ENCODE data around the gene GNAI3. TPM values are rescaled to one million over a fixed set of nuclear protein-coding genes. Genes with fewer than 3 reads are reported as not detected.

GNAI3 gene
- total and polyA plus RNA-seq, 2 of the 13 experiments (the other 11 are each of a cell fraction or from before 2014, with no cell fraction given): 4.3 to 9.0 TPM

- no peak for TF ChIP-seq SRSF4 (IDR thresholded peaks at IDR 0.05; ENCODE audit: low read depth, low read length, poor library complexity, severe bottlenecking)
- TF ChIP-seq HMG20B (CRISPR knock-in tag; conservative IDR thresholded peaks at IDR 0.05): no peak
- peak; percentile 67; the same call in 1 of the 2 replicates for TF ChIP-seq GMEB1 (CRISPR knock-in tag; IDR thresholded peaks at IDR 0.05; ENCODE audit: borderline replicate concordance)
- TF ChIP-seq ZNF256 (CRISPR knock-in tag; conservative IDR thresholded peaks at IDR 0.05): 0 out of 2 replicates have a peak, but pooled peaks have one; percentile 54
- TF ChIP-seq ZNF562 (CRISPR knock-in tag; IDR thresholded peaks at IDR 0.05; ENCODE audit: borderline replicate concordance): no peak
- no peak for TF ChIP-seq SMAD3 (CRISPR knock-in tag; IDR thresholded peaks at IDR 0.05)
- peak; percentile 59; the same call in 1 of the 2 replicates for TF ChIP-seq CAMTA2 (CRISPR knock-in tag; IDR thresholded peaks at IDR 0.05; ENCODE audit: borderline replicate concordance)
- TF ChIP-seq PTBP1 (IDR thresholded peaks at IDR 0.05; ENCODE audit: low read depth, low read length, poor library complexity, severe bottlenecking): no peak
- no peak for TF ChIP-seq ZNF225 (CRISPR knock-in tag; IDR thresholded peaks at IDR 0.05)
- TF ChIP-seq ZSCAN21 (CRISPR knock-in tag; IDR thresholded peaks at IDR 0.05; ENCODE audit: borderline replicate concordance): peak; percentile 62; the same call in 1 of the 2 replicates
- TF ChIP-seq AHR (CRISPR knock-in tag; IDR thresholded peaks at IDR 0.05): peak; percentile 59; the same call in 1 of the 2 replicates
- TF ChIP-seq ZNF775 (CRISPR knock-in tag; IDR thresholded peaks at IDR 0.05; ENCODE audit: borderline replicate concordance): peak; percentile 71; the same call in 1 of the 2 replicates
- no peak for TF ChIP-seq SKI (IDR thresholded peaks at IDR 0.05; ENCODE audit: partially characterized antibody)
- TF ChIP-seq MLLT10 (CRISPR knock-in tag; IDR thresholded peaks at IDR 0.05): no peak
- peak; percentile 92; the same call in 1 of the 2 replicates for TF ChIP-seq ZNF543 (CRISPR knock-in tag; IDR thresholded peaks at IDR 0.05)
- TF ChIP-seq PRDM4 (CRISPR knock-in tag; IDR thresholded peaks at IDR 0.05; ENCODE audit: borderline replicate concordance): no peak
- TF ChIP-seq ZNF800 (CRISPR knock-in tag; IDR thresholded peaks at IDR 0.05): no peak
- TF ChIP-seq ARNTL (CRISPR knock-in tag; IDR thresholded peaks at IDR 0.05): peak; percentile 85; the same call in 1 of the 2 replicates
- no peak for TF ChIP-seq ZFP36L2 (CRISPR knock-in tag; IDR thresholded peaks at IDR 0.05)
- TF ChIP-seq RFXAP (CRISPR knock-in tag; IDR thresholded peaks at IDR 0.05; ENCODE audit: borderline replicate concordance): no peak
- TF ChIP-seq FOXA3 (CRISPR knock-in tag; IDR thresholded peaks at IDR 0.05): peak; percentile 31; the same call in 1 of the 2 replicates
- TF ChIP-seq TBX2 (CRISPR knock-in tag; IDR thresholded peaks at IDR 0.05; ENCODE audit: borderline replicate concordance): peak; percentile 32; the same call in 1 of the 2 replicates
- TF ChIP-seq RCOR2 (CRISPR knock-in tag; IDR thresholded peaks at IDR 0.05): no peak
- no peak for TF ChIP-seq ARNT (IDR thresholded peaks at IDR 0.05)
Observed at GRCh38 chr1:109655615-109656519, 107.5 kb downstream of the GNAI3 start, which contains the start of gene GSTM4 (continued).
